Tibial nerve (tissue), 4 donors: ENCODE data around the gene MKNK1. TPM values are rescaled to one million over a fixed set of nuclear protein-coding genes. Genes with fewer than 3 reads are reported as not detected.

ENCODE experiments used
- DNase-seq, 2 donors: peaks; one replicate each; pipeline ENCODE4 v3.0.0-alpha.2; 2019; ENCODE audit warnings: low spot score in 2 of 2
- H3K27ac ChIP-seq, 4 donors: fragments of 200-600 bp; sonication (generic) in 3 of 4; one replicate each; pipeline ENCODE4 v1.5.1; 2017 to 2019; ENCODE audit warnings: mild to moderate bottlenecking in 1 of 4
- H3K27me3 ChIP-seq, 2 donors: fragments of 200-600 bp; sonication (generic) in 1 of 2; one replicate each; pipeline versions ENCODE4 v1.5.1 to v1.6.0; 2017 to 2019
- H3K36me3 ChIP-seq, 3 donors: fragments of 200-600 bp; sonication (generic); one replicate each; pipeline ENCODE4 v1.5.1; 2018 to 2019
- H3K4me1 ChIP-seq, 4 donors: fragments of 200-600 bp; sonication (generic) in 3 of 4; one replicate each; pipeline ENCODE4 v1.5.1; 2017 to 2019
- H3K4me3 ChIP-seq, 4 donors: fragments of 200-600 bp; sonication (generic) in 3 of 4; one replicate each; pipeline ENCODE4 v1.5.1; 2017 to 2019; ENCODE audit warnings: mild to moderate bottlenecking in 1 of 4, moderate library complexity in 1 of 4
- H3K9me3 ChIP-seq, 4 donors: fragments of 200-600 bp; sonication (generic) in 3 of 4; one replicate each; pipeline ENCODE4 v1.5.1; 2017 to 2019
- CTCF ChIP-seq, 5 experiments: fragments of 200-600 bp in 3 of 5; fragments of 450-650 bp in 2 of 5; sonication (generic) in 3 of 5; IDR thresholded peaks; one replicate each; pipeline ENCODE4 v1.5.1; 2016 to 2019; ENCODE audit warnings: antibody characterized with exemption in 5 of 5, mild to moderate bottlenecking in 3 of 5, moderate library complexity in 2 of 5
- EP300 ChIP-seq, 2 donors: sonication (generic); formaldehyde crosslinking; IDR thresholded peaks; one replicate each; pipeline ENCODE4 v1.6.1; 2017; ENCODE audit warnings: antibody characterized with exemption in 2 of 2, mild to moderate bottlenecking in 1 of 2
- POLR2A ChIP-seq, 2 donors: fragments of 450-650 bp; IDR thresholded peaks; one replicate each; pipeline ENCODE4 v1.6.1; 2017; ENCODE audit warnings: antibody characterized with exemption in 2 of 2, mild to moderate bottlenecking in 2 of 2, moderate library complexity in 2 of 2
- WGBS, 2 donors: methylation state at CpG; one replicate each; pipeline ENCODE4 v1.1.5; 2018; 5-methylcytosine and 5-hydroxymethylcytosine counted together
- total RNA-seq, 4 donors: library from RNA; depleted of rRNA; stranded (reverse); fragments of >200 nt; gene quantifications; one replicate each; pipeline ENCODE4 v1.1.0, GENCODE V29; 2016

The MKNK1 gene
- total RNA-seq, 4 donors from 2014 or later, result 52.4 to 75.0 (median 66.5) TPM

DNA sequence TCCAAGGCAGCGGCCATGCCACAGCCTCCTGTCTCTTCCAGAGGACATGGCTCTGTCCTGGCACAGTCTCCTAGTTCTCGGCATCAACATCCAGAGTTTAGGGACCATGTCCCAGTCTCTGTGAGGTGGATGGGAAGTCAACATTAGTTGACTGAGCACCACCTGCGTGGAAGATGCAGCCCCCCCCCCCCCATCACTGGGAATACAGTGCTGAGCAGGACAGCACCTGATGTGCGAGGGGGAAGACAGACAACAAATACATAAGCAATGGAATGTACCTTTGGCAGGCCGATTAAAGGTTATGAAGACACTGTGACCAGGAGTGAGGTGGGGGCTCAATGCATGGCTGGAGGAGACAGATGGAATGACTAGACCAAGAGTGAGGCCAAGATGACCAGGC lies 79.2 kb downstream of the MKNK1 start:
- Histone ChIP-seq H3K4me1 (peaks cover 0 to 20% (median 0%) of the 10 kb centered on the region in 4 donors), H3K4me3 (no peak overlapping the region), H3K27ac (no peak overlapping the region), H3K27me3 (peaks cover 0 to 34% of the 10 kb centered on the region in 2 donors), H3K9me3 (no peaks in the 10 kb centered on the region), H3K36me3 (no peaks in the 10 kb centered on the region)
- WGBS, 2 donors, result 82 to 85% methylated on average over 5 of the region's 5 CpGs
- no peak for DNase-seq
- no peak for TF ChIP-seq EP300 (IDR thresholded peaks at IDR 0.05)
- no peak for TF ChIP-seq POLR2A (IDR thresholded peaks at IDR 0.05)
- no peak for TF ChIP-seq CTCF (IDR thresholded peaks at IDR 0.05)

GRCh38 chr1:46523496-46524353 lies 80.3 kb downstream of the MKNK1 start:
- no peak for TF ChIP-seq CTCF (IDR thresholded peaks at IDR 0.05)
- no peak for TF ChIP-seq EP300 (IDR thresholded peaks at IDR 0.05)
- TF ChIP-seq POLR2A (IDR thresholded peaks at IDR 0.05), result no peak
- Histone ChIP-seq H3K4me3 (no peak overlapping the region), H3K36me3 (no peaks in the 10 kb centered on the region), H3K27me3 (peaks cover 0 to 29% of the 10 kb centered on the region in 2 donors), H3K4me1 (peaks cover 0 to 20% (median 0%) of the 10 kb centered on the region in 4 donors), H3K9me3 (no peaks in the 10 kb centered on the region), H3K27ac (no peak overlapping the region)
- DNase-seq, result no peak
- WGBS, 2 donors, result 88 to 92% methylated on average over 11 of the region's 11 CpGs

- no peaks in the 10 kb centered on the region for H3K36me3 ChIP-seq
- no peaks in the 10 kb centered on the region for H3K9me3 ChIP-seq
- DNase-seq, result no peak
- peaks cover 0 to 32% of the 10 kb centered on the region in 2 donors for H3K27me3 ChIP-seq
- no peak overlapping the region for H3K4me3 ChIP-seq
- WGBS, 2 donors, result 61 to 74% methylated on average over 11 to 13 of the region's 13 CpGs
- no peak for TF ChIP-seq CTCF (IDR thresholded peaks at IDR 0.05)
- TF ChIP-seq POLR2A (IDR thresholded peaks at IDR 0.05), result no peak
- TF ChIP-seq EP300 (IDR thresholded peaks at IDR 0.05), result no peak
- H3K27ac ChIP-seq, result no peak overlapping the region
- H3K4me1 ChIP-seq, result peaks cover 0 to 14% (median 0%) of the 10 kb centered on the region in 4 donors
Observed at GRCh38 chr1:46522969-46523320, 81.1 kb downstream of the MKNK1 start.

DNA sequence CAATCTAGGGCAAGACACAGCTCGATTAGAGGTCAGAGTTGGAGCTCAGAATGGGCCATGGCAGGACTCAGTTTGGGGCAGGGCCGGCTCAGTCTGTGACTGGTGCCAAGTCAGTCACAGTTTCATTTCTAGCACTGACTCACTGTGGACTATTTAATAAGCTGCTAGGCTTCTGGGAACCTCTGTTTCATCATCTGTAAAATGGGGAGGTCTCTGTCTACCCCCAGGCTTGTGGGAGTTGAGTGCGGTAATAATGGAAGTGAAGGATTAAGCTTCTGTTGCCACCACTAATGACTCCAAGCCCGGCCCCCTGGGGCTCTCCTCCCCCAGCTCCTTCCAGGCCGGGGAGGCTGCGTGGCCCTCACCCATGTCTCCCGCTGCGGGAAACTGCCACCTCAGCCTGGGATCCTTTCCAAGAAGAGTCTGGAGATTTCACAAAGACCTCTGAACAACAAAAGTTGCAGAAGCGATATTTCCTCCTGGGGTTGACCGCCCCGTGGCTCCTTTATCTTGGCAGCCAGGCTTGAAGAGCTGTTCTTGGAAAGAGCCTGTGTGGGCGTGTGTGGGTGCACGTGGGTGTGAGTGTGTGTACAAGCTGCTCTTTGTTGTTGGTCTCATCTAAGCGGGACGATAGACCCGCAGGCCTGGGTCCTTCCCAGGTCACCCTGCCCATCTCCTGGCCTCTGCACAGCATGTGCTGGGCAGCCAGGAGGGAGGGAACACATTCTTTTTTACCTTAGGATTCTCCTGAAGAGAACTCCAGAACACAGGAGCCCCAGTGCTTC lies 81.7 kb downstream of the MKNK1 start:
- 11 to 18% methylated on average over 16 of the region's 16 CpGs for WGBS, 2 donors
- Histone ChIP-seq H3K9me3 (no peaks in the 10 kb centered on the region), H3K27ac (no peak overlapping the region), H3K36me3 (no peaks in the 10 kb centered on the region), H3K27me3 (peaks cover 0 to 38% of the 10 kb centered on the region in 2 donors), H3K4me1 (peaks cover 0 to 12% (median 0%) of the 10 kb centered on the region in 4 donors), H3K4me3 (no peak overlapping the region)
- TF ChIP-seq EP300 (IDR thresholded peaks at IDR 0.05) (peak in 1 of 2 donors; percentile 31), POLR2A (IDR thresholded peaks at IDR 0.05) (no peak)
- peak; percentile 32 to 45 for DNase-seq

DNA sequence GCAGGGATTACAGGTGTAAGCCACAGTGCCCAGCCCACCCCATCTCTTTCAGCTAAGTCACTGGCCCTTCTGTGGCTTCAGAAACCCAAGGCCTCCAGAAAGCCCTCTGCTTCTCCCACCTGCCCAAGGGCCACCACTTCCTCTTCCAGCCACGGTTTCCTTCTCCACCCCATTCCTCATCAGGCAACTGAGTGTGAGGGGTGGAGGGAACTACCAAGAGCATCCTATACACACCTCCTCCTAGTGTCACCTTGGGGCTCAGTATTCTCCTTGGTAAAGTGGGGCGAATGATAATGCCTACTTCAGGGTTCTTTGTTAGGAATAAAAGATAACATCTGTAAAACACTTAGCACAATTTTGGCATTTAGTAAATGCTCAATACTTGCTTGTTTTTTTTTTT lies 82.7 kb downstream of the MKNK1 start:
- Histone ChIP-seq H3K36me3 (no peaks in the 10 kb centered on the region), H3K27me3 (peaks cover 0 to 37% of the 10 kb centered on the region in 2 donors), H3K4me1 (peaks cover 0 to 12% (median 0%) of the 10 kb centered on the region in 4 donors), H3K4me3 (no peak overlapping the region), H3K27ac (no peak overlapping the region), H3K9me3 (no peaks in the 10 kb centered on the region)
- WGBS, 2 donors, result 72 to 84% methylated on average over 2 of the region's 2 CpGs
- no peak for DNase-seq
- no peak for TF ChIP-seq POLR2A (IDR thresholded peaks at IDR 0.05)
- TF ChIP-seq EP300 (IDR thresholded peaks at IDR 0.05), result no peak
- TF ChIP-seq CTCF (IDR thresholded peaks at IDR 0.05), result no peak
